Activated CD4-positive, alpha-beta T cell treated with anti-CD3 and anti-CD28 coated beads for 1 hour (primary cell): ENCODE results near the gene MRGPRF.

Experiments used
- DNase-seq: peaks from one replicate; pipeline ENCODE4 v3.0.0-alpha.2; 2020

MRGPRF gene

DNA sequence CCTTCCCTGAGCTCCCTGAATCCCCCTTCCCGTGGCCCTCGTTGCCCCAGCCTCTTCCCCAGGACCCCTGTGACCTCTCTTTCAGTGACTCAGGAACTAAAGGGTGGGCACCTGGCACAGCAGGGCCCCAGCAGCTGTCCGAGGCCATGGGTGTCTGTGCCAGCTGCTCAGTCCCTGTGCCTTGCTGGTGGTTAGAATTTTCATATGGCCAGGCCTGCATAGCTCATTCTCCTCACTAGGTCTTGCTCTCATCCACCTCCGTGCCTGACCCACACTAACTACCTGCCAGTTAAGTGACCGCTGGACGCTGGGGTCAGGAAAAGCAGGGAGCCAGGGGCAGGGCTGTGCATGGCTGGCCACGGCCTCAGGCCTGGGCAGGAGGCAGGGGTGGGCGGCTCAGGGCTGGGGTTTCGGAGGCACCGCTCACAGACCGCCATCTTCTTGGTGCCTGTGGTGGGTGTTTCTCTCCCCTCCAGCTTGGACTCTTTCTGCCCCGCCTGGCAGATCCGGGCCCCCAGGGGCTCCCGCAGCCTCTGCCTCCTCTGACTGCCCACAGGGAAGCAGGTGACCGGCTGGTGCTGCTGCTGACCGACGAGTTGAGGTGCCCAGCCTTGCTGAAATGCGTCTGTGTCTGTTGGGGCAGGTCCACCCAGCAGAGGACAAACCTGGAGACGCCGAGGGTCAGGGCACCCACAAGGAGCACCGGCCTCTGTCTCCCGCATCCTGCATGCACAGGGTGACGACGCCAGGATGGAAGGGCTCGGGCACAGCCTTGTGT, 52.6 kb downstream of the MRGPRF start:
- DNase-seq, result no peak

GRCh38 chr11:68959465-68960293, 53.4 kb downstream of the MRGPRF start:
- DNase-seq, result no peak

- no peak for DNase-seq
Observed at GRCh38 chr11:68958211-68958610, 54.8 kb downstream of the MRGPRF start.

- no peak for DNase-seq
Observed at GRCh38 chr11:68956547-68957254, 56.3 kb downstream of the MRGPRF start.

DNA sequence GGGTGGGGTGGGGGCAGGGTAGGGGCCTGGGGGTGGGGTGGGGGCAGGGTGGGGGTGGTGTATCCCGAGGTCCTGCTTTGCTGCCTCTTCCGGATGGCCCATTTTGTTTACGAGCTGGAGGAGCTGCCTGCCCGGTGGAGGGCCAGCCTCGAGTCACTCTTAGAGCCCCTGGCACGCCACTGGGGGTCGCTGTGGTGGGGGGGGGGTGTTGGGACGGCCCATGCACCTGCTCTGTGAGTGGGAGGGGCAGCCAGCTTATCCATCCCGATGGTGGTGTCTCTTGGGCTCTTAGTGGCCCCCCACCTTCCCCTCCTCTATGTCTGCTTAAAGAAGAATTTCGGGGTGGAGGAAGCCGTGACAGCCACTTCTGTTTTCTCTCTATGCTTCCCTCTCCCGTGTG, 56.9 kb downstream of the MRGPRF start:
- DNase-seq, result no peak

GRCh38 chr11:68955607-68955958, 57.5 kb downstream of the MRGPRF start:
- DNase-seq, result no peak

- no peak for DNase-seq
Observed at GRCh38 chr11:68954836-68955606, 58.0 kb downstream of the MRGPRF start.
